Raji (cell line): Measurements from ENCODE around the gene ADAMTS2.

ENCODE experiments used
- POLR2A ChIP-seq: IDR thresholded peaks from 2 replicates; pipeline ENCODE4 v1.6.1; 2011; ENCODE audit warnings: low read depth, low read length, control low read depth; ENCODE audit not compliant: insufficient read depth

ADAMTS2 gene

GRCh38 chr5:179292681-179293635, 52.3 kb downstream of the ADAMTS2 start:
- no peak for TF ChIP-seq POLR2A

- no peak for TF ChIP-seq POLR2A
Observed at GRCh38 chr5:179292202-179292601, 53.1 kb downstream of the ADAMTS2 start.

GRCh38 chr5:179290681-179291540, 54.4 kb downstream of the ADAMTS2 start:
- no peak for TF ChIP-seq POLR2A

GRCh38 chr5:179289756-179290385, 55.4 kb downstream of the ADAMTS2 start:
- TF ChIP-seq POLR2A = no peak

- no peak for TF ChIP-seq POLR2A
Observed at GRCh38 chr5:179288809-179289185, 56.5 kb downstream of the ADAMTS2 start.

GRCh38 chr5:179288101-179288808, 57.0 kb downstream of the ADAMTS2 start:
- no peak for TF ChIP-seq POLR2A

- TF ChIP-seq POLR2A = no peak
Observed at GRCh38 chr5:179287631-179288030, 57.6 kb downstream of the ADAMTS2 start.

- TF ChIP-seq POLR2A = no peak
Observed at GRCh38 chr5:179287071-179287470, 58.2 kb downstream of the ADAMTS2 start.

- TF ChIP-seq POLR2A = no peak
Observed at GRCh38 chr5:179284751-179285631, 60.3 kb downstream of the ADAMTS2 start.

- no peak for TF ChIP-seq POLR2A
Observed at GRCh38 chr5:179281694-179282093, 63.6 kb downstream of the ADAMTS2 start.

- TF ChIP-seq POLR2A = no peak
Observed at GRCh38 chr5:179280095-179280490, 65.2 kb downstream of the ADAMTS2 start.

GRCh38 chr5:179279347-179280094, 65.7 kb downstream of the ADAMTS2 start:
- no peak for TF ChIP-seq POLR2A

- TF ChIP-seq POLR2A = no peak
Observed at GRCh38 chr5:179278546-179278945, 66.7 kb downstream of the ADAMTS2 start.
